NB4 (cell line): ENCODE measurements around the gene ELOVL1.

Source experiments
- POLR2A ChIP-seq: IDR thresholded peaks from 2 replicates; pipeline ENCODE4 v1.6.1; 2011; ENCODE audit warnings: mild to moderate bottlenecking; ENCODE audit not compliant: insufficient read length; ENCODE audit errors: extremely low read depth
- TF ChIP-seq, protein P1 (sequence below): IDR thresholded peaks from one replicate; pipeline ENCODE4 v1.5.1; 2012; ENCODE audit warnings: low read depth, low read length

DNA sequence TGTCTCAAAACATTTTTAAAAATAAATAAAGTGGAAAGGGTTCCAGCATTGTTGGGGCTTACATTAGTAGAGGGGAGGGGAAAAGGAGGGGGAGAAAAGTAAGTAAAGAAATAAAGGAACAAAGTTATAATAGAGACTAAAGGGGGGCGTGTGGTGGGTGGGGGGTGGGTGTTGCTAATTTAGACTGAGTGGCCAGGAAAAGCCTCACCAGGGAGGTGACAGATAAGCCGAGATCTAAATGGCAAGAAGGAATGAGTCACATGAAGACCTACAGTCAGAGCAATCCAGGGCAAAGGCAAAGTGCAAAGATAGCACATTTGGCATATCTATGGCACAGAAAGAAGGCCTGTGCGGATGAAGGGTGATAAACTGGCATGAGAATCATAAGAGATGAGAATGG is 22.7 kb downstream of the ELOVL1 start:
- TF ChIP-seq, protein P1, sequence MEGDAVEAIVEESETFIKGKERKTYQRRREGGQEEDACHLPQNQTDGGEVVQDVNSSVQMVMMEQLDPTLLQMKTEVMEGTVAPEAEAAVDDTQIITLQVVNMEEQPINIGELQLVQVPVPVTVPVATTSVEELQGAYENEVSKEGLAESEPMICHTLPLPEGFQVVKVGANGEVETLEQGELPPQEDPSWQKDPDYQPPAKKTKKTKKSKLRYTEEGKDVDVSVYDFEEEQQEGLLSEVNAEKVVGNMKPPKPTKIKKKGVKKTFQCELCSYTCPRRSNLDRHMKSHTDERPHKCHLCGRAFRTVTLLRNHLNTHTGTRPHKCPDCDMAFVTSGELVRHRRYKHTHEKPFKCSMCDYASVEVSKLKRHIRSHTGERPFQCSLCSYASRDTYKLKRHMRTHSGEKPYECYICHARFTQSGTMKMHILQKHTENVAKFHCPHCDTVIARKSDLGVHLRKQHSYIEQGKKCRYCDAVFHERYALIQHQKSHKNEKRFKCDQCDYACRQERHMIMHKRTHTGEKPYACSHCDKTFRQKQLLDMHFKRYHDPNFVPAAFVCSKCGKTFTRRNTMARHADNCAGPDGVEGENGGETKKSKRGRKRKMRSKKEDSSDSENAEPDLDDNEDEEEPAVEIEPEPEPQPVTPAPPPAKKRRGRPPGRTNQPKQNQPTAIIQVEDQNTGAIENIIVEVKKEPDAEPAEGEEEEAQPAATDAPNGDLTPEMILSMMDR = no peak
- no peak for TF ChIP-seq POLR2A
